ENCODE measurements around the gene CD200R1L.

CD200R1L gene

GRCh38 chr3:112786881-112787579 lies 59.6 kb downstream of the CD200R1L start:
- DNase-seq = no peak

GRCh38 chr3:112786002-112786590 lies 60.6 kb downstream of the CD200R1L start:
- DNase-seq = no peak

GRCh38 chr3:112785321-112786001 lies 61.2 kb downstream of the CD200R1L start:
- DNase-seq = no peak

GRCh38 chr3:112782491-112782890 lies 64.2 kb downstream of the CD200R1L start:
- peak; percentile 50 to 55 (median 50) for DNase-seq

GRCh38 chr3:112781599-112781998 lies 65.1 kb downstream of the CD200R1L start:
- DNase-seq = no peak

- DNase-seq = peak in 2 of 3 donors; percentile 56 to 61
Observed at GRCh38 chr3:112779558-112780480, 66.8 kb downstream of the CD200R1L start.

GRCh38 chr3:112779011-112779410 lies 67.7 kb downstream of the CD200R1L start:
- DNase-seq = no peak

- peak in 2 of 3 donors; percentile 76 to 80 for DNase-seq
Observed at GRCh38 chr3:112778353-112778948, 68.2 kb downstream of the CD200R1L start.

GRCh38 chr3:112777811-112778210 lies 68.9 kb downstream of the CD200R1L start:
- DNase-seq = no peak

GRCh38 chr3:112776836-112777235 lies 69.8 kb downstream of the CD200R1L start:
- no peak for DNase-seq

- DNase-seq = peak; percentile 56 to 68 (median 67)
Observed at GRCh38 chr3:112776000-112776399, 70.7 kb downstream of the CD200R1L start.

- DNase-seq = peak in 1 of 3 donors; percentile 38
Observed at GRCh38 chr3:112775011-112775742, 71.5 kb downstream of the CD200R1L start.

GRCh38 chr3:112774293-112774926 lies 72.3 kb downstream of the CD200R1L start:
- DNase-seq = peak in 2 of 3 donors; percentile 38 to 58

- no peak for DNase-seq
Observed at GRCh38 chr3:112773864-112774263, 72.8 kb downstream of the CD200R1L start.

GRCh38 chr3:112770951-112771350 lies 75.7 kb downstream of the CD200R1L start:
- no peak for DNase-seq

- DNase-seq = peak; percentile 93
Observed at GRCh38 chr3:112770032-112770626, 76.5 kb downstream of the CD200R1L start.

- peak in 2 of 3 donors; percentile 35 to 40 for DNase-seq
Observed at GRCh38 chr3:112769286-112769978, 77.2 kb downstream of the CD200R1L start.

- no peak for DNase-seq
Observed at GRCh38 chr3:112767777-112768176, 78.9 kb downstream of the CD200R1L start.

GRCh38 chr3:112767177-112767576 lies 79.5 kb downstream of the CD200R1L start:
- peak; percentile 59 to 72 (median 72) for DNase-seq

Measured in suppressor macrophage treated with lipopolysaccharide for 1 hour (primary cell).